GM19025 (cell line): ENCODE results near the gene SLC5A11.

ENCODE experiments used
- ATAC-seq: cut with Tn5 transposase; IDR thresholded peaks from one replicate; pipeline ENCODE4 v1.9.1; 2021; ENCODE audit warnings: mild to moderate bottlenecking, low read depth, moderate library complexity; ENCODE audit not compliant: unreplicated experiment

The SLC5A11 gene

DNA sequence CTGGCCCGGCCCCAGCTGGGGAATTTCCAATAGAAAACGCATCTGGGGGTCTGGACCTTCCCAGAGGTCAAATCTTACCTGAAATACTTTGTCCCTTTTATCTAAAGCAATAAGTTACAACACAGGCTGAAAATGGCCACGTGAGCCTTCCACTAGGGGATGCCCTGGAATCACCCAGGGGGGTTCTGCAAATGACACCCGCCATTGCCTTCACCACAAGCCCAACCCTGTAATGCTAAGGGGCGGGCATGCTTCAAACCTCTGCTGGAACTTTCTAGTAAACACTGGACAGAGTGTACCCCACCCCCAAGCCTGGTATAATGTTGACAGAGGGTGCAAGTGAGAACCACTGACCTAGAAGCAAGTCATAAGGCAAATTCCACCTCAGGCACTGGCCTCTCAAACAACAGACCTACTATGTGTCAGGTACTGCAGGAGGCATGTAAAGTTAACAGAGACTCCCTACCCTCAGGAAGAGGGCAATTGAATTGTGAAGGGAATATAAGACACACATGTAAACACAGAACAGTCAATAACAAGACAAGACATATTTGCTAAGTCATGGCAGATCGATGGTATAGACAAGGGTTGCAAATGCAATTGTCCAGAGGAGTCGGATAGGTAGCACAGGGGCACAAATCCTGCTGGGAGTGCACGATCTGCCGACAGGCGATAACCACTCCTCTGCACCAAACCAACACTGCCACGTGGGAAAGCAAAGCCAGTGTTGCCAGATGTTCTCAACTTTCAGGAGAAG is 110.4 kb downstream of the SLC5A11 start:
- ATAC-seq = no peak

DNA sequence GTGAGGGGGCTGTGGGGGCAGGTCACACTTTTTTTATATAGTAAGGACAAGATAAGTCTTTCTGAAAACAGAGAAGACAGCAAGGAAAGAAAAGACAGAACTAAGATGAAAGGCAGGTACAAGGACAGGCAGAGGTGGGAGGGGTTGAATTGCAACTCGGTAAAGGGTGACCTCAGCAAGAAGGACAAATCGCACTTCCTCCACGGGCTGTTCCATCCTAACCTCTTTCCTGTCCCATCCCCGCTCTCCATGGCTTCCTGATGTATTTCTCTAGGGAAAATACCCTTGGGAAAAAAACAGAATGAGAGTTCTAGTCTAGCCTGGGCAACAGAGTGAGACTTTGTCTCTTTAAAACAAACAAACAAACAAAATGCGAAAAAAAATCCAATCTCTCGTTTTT is 112.1 kb downstream of the SLC5A11 start:
- ATAC-seq = no peak
